Left forelimb (tissue), 1 donor: ENCODE results near the gene PARS2.

Experiments used
- DNase-seq: peaks from one replicate; pipeline ENCODE4 v3.0.0-alpha.2; 2018; ENCODE audit warnings: low spot score

Gene PARS2

DNA sequence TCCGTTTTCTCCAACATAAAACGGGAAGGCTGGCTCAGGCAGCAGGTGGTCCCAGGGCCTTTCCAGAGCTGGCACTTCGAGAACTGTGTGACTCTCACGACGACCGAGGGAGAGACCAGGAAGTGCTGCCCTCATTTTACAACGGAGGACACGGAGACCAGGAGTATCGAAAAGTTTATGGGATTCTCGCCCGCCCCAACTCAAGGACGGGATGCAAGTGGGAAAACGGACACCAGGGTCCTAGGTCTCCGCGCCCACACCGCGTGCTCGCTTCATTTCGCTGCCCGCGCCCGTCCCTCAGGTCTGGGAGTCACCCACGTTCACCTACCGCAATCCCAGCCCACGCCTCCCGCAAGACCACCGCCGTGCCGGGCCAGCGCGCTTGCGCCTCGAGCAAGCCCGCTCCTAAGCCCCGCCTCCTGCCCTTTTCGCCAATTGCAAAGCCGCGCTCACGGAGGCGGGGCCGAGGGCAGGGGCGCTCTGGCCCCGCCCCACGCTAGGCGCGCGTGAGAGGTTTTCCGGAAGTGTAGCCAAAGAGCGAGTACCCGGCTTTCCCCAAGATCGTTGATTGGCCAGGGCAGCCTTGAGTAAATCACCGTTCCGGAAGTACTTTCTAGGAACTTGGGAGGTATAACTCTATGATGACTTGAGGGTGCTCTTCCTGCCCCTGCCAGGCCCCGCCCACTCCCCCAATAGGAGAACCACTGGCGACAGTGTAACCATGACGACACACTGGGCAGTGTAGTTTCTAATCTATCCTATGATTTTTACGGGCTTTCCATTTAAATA, at the start of gene PARS2:
PARS2 (minus strand) TSS at position 391 of the 789 bp plus-strand sequence. CDS start 5,362 bp downstream, outside the sequence.
- DNase-seq = peak; percentile 96

DNA sequence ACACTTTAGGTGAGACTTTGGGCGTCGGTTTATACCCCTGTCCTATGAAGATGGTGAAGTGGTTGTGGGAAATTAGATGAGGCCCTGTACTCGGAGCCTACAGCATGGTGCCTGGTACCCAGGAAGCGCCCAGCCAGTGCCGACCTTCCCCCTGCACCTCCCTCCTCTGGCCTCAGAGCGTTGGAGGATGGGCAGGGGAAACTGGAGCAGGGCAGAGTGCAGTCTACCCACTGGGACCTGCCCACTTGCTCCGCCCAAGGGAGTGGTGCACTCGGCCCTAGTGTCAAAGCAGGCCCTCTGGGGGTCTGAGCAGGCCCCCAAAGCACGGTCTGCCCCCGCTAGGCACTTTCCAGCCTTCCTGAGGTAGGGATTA, 49.8 kb upstream of the PARS2 start:
- DNase-seq = no peak

DNA sequence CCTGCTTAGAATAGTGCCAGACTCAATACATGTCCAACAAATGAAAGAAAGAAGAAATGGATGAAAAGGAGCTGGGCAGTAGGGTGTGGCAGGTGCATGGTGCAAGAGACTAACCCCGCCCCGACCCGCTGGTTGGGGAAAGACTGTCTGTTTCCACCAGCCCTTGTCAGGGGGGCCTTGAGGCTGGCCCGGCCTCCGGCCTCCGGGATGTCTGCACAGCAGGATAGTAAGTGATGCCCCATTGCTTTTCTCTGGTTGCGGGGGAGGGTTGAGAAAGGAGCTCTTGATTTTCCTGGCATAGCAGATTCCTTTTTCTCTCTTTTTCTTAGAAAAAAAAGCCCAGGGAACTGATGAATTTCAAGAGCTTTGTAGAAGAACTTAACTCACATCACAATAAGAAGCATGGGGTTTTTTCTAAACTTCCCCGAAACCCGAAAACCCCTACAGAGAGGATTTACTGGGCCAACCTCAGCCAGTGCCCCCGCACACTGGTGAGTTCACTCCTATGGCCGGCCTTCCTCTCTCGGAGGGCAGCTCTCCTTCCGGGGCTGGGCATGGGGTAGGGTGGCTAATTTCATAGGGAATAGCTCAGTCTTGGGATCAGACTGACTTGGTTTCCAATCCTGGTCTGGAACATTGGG, 49.3 kb upstream of the PARS2 start:
- no peak for DNase-seq

DNA sequence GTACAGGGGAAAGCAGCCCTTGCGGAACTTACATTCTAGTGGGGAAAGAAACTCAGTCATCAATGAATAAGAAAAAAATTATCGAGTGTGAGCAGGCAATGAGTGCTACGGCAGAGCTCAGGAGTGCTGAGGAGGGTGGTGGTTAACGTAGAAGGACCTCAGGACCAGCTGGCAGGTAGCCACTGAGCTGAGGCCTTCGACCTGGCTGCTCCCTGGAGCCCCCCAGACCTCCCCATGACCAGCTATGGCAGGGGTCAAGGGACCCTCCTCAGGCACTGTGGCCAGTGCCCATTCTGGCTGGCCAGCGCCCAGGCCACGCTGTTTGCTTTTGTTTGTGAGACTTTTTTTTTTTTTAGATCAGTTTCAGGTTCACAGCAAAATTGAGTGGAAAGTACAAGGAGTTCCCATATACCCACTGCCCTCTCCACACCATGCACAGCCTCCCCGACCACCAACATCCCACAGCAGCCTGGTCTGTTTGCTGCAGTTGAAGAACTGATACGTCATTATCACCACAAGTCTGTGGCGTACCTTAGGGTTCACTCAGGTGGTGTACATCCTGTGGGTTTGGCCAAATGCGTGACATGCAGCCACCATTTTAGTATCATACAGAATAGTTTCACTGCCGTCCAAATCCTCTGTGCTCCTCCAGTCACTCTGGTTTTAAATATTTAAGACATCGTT, 48.6 kb upstream of the PARS2 start:
- DNase-seq = no peak

DNA sequence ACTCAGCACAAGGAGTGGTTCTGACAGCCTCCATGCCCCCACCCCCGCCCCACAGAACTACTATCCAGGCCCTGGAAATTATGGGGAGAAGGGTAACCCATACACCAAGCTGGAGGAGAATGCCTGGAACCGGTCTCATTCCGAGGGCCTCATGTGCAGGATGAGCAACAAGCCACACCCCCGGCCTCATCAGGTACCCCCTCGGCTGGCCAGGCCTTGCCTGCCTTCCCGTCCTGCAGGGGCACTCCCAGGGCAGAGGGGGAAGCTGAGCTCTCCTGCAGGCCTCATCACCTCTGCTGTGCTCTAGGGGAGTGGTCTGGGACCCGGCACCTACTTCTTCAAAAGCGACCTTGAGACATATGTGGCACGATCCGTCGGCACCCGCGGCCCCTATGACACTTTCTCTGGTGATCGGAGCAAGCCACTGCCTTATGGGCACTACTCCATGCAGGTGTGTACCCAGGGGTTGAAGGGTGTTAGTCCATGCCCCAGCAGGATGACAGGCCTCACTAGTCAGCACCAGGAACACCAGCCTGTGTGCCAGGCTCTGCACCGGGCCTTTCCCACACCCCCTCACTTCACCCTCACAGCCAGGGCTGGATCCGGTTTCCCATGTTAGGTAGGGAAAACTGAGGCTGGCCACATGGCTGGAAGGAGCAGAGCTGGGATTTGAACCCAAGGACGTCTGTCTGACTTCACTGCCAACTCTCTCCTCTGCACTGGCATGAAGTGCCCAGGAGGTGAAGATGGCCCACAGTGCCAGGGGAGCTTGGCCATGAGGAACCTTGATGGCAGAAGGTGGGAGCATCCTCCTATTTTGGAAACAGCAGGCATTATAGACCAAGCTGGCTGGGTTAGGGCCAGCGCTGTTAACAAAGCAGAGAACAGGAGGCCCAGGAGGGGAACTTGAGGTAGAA, 47.7 kb upstream of the PARS2 start:
- no peak for DNase-seq

DNA sequence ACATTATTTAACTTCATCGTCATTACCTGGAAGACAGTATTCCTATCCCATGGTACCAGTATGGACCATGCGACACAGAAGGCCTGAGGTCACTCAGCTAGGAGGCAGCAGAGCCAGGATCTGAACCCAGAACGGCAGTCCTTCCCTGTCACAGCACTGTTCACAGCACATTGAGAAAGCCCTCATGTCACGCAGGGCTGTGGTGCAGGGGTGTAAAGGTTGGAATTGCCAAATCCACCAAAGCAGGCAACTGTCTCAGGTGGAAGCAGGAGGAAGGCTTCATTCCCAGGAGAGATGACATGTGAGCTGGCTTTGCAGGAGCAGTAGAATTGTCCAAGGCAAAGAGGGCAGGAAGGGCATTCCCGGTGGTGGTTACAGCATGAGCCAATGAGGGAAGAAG, 46.7 kb upstream of the PARS2 start:
- no peak for DNase-seq

DNA sequence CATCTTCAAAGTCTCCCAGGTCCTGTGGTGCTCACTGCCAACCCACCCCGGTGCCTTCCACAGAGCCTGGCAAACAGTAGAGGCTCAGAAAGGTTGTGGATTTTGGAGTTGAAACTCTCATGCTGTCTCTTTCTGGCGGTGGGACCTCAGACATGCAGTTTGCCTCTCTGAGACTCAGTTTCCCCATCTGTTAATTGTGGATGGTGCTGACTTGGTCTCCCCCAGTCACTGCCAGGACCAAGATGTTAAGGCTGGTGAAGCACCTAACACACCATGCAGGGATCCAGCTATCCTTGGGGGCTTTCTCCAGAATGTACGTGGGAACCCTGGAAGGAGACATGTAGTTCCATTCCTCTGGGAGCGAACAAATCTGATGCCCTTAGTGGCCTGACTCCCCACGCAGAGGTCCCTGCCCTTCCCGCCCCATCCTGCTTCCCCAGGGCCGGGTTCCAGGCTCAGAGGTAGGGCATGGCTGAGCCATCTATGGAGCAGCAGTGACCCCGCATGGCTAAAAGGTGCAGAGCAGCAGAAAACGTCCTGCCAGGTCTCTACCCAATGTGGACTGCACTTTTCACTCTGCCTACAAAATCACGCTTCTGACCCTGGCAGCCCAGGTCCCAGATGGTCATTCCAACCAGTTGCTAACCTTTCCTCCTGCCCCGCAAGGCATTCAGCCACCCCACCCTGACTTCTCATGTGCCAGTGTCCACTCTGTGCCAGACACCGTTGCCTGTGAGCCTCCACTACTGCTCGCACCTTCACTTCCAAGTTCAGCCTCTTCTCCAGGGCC, 46.0 kb upstream of the PARS2 start:
- no peak for DNase-seq

DNA sequence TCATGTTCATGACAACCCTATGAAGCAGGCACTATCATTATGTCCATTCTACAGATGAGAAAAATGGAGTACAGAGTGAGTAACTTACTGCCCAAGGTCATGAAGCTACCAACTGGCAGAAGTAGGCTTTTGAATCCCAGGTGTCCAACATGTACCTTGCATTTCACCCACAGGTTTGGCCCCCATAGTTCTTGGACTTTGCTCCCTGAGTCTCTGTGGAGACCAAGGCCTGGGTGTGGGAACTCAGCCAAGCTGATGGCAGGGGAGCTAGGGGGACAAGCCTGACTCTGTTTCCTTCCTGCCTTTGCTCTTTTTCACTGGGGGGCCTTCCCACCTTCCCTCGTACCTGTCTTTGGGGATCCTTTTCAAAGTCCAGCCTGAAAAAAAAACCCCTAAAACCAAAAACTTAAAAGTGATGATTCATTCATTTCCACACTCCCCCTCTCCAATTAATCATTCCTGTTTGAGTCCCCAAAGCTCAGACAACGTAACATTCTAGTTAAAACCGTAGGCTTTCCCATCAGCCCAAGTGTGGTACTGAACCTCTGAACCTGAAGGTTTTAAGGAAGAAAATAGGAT, 45.3 kb upstream of the PARS2 start:
- no peak for DNase-seq

DNA sequence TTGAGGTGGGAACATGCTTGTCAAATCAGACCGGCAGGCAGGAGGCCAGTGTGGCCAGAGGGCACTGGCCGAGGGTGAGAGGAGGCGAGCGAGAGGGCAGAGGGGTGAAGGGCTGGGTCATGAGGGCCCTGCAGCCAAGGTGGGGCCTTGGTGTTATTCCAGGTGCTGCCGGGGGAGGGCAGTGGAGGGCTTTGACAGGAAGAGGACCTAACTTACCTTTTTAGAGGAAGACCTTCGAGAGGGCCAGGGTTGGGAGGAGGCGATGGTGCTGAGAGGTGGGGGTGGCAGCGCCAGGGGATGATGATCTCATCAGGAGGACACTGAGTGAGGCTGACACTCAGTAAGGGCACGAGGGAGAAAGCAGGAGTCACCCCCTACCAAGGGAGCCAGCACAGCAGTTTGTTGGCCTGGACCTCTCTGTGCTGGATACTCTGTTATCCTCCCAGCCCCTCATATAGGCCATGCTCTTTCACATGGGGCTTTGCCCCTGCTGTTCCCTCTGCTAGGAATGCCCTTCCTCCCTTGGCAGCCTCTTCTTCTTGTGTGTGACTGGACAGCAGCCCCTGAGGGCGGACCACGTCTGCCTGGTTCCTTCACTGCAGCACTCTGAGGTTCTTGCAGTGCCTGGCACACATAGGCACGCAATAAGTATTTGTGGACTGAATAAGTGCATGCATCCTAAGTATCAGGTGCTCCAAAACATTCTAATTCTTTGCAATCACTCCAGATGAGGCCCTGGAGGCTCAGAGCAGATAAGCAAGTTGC, 44.3 kb upstream of the PARS2 start:
- DNase-seq = no peak

DNA sequence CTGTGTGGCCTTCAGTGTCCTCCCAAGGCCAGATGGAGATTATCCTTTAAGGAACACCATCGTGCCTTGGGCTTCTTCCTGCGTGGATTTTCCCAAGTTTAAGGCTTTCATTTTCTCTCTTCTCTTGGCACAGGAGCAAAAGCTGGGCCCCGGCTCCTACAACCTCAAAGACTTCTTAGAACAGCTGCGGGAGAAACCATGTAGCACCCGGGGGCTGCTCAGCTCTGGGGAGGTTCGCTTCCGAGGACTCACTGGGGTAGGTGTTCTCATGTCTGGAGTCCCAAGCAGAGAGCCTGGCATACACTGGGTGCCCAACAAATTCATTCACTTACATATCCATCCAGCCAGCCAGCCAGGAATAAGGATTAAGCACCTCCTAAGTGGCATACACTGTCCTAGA, 43.4 kb upstream of the PARS2 start:
- DNase-seq = no peak

DNA sequence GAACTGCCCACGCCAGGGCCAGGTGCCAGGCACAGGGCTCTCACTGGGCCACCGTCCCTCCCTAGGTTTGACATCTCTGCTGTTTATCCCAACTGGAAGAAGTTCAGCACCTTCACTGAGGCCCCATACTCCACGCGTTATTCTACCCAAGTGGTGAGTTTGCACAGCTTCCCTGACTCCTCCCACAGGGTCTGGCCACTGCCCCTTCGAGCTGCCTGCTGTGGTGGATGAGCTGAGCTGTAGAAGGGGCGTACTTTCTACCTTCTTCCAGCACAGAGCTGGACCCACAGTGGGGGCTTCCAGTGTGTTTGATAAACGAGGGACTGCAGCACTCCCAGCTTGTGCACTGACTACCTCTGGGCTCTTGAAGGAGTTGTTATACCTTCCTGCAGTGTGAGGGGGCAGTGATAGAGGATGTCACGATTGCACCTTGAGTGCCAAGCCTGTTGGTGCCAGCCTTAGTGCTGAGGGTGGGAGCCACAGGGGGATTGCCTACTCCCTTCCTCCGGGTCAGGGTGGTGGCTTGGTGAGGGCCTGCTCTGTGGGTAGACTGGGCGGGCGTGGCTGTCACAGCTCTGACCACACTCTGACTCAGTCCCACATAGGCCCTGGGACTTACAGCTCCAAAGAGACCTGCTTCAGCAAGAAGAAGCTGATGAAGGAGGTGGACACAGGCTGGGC, 42.7 kb upstream of the PARS2 start:
- peak; percentile 59 for DNase-seq

DNA sequence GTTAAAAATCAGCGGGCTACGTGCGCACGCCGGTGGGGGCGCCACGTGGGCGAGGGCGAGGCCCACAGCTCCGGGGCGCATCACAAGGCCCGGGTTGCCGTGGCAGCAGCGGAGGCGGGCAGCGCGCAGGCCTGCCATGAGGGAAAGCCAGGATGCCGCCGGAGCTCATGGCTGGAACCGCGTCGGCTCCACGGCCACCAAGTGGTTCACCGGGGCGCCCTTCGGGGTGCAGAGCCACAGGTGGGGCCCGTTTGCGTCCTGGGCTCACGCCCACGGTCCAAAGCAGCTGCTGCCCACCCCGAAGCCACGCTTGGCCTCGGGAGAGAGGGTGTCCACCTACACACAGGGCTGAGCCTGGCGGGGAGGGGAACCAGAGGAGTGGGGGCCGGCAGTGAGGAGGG, 41.7 kb upstream of the PARS2 start:
- no peak for DNase-seq

DNA sequence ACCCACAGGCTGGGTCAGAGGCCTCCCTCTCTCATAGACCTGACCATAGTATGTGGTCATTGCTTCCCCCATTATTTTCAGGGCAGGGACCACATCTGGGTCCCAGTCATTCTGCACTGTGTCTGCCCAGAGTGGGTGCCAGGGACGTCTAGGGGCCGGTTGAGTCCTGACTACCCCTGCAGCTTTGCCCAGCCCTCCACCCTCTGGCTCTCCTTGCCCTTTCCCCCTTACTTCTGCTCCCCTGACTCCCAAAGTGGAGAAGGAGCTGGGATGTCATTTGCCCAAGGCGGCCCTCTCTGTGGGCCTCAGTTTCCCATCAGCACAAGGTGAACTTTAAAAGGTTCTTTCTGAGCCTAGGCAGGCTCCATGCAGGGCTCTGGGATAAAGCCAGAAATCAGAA, 41.1 kb upstream of the PARS2 start:
- DNase-seq = peak; percentile 47

DNA sequence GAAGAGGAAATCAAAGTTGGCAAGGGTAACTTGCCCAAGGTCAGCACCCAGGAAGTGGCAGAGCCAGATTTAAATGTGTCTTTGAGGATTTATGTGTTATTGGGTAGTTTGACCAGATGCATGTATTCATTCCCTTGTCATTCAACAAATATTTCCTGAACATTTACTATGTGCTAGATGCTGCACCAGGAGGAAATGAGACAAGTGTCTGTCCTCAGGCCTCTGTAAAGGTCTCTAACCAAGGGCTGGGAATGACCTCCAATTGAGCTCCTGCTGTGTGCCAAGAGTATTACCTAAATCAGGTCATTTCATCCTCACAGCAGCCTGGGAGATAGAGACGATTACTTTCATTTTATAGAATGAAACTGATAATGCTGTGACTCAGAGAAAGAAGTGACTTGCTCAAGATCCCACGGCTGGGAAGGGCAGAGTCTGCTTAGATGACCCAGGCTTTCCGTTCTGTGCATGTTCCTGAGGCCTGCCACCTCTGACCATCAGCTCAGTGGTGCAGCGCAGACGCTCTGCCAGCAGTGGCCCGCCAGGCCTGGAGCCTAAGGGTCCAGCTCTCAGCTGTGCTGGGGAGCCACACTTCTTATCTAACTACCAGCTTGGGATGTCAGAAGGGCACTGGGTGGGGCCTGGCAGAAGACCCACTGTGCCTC, 40.3 kb upstream of the PARS2 start:
- DNase-seq = no peak

DNA sequence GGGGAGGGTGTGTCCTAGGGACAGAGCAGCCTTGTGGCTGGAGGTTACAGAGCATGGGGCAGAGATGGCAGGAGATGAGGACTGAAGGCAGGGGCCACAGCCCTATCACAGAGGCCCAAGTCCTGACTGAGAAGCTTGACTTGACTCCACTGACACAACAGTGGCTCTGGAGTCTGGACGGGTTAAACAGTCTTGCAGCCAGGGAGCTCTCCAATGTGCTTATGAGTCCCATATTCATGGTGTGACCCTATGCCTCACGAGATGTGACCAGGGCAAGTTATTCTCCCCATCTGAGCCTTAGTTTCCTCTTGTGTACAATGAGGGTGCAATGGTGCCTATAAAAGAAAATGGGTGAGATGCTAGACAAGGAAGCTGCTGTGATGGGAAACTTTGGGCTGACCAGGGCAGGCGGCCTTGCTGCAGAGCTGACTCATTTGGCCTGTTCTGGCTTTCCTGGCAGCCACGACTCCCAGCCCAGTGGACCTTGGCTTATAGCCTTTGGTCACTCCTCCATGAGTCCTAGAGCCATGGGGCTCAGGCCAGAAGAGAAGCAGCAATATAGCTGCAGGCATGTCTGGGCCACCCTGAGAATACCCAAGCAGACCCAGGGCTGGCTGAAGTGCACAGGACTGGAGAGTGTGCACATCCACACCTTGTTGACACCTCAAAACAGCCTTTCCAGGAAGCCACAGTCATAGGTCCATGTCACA, 39.6 kb upstream of the PARS2 start:
- no peak for DNase-seq

DNA sequence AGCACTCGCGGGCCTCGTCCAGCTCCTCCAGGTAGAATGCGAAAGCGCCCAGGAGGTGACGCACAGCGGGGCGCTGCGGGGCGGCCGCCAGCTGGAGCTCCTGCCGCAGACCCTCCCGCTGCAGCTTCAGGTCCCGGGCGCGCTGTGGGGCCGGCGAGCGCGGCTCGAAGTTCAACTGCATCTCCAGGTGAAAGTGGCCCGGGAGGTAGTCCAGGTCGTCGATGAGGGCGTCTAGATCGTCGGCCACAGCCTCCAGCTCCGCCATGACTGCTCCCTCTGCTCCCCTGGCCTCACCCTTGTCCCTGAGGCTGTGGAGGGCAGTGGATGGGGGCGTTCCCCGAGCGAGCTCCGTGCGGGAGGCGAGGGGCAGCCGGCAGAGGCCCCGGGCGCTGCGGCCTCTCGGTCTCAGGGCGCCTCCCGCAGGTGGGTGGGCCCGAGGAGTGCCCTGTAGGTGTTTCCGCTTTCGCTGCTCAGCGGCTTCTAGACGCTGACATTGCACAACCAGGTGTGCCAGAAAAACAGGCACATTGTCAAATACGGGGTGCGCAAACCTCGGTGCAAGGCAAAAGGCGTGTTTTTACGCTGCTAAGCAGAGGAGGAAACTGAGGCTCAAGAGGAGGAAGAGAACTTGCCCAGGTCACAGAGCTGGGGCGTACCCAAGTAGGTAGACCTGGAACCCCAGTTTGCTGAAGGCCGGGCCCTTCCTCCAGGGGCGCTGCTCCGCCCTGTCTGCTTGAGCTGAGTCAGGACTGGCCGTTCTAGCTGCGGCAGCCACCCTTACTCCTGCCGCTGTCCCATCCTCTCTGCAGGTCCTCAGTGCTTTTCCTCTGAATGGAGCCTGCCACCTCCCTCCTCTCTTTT, 36.8 kb upstream of the PARS2 start, which contains the start of gene TTC22:
TTC22 (minus strand) TSS at position 425 of the 861 bp plus-strand sequence; CDS start at position 265, 160 bp downstream.
- no peak for DNase-seq
